GM12864 (cell line): ENCODE data around the gene FBRSL1.

Experiments
- DNase-seq: peaks from one replicate; pipeline ENCODE4 v3.0.0-alpha.2; 2011; ENCODE audit warnings: low read depth
- H3K4me3 ChIP-seq: 2 replicates; pipeline ENCODE4 v1.5.1; 2011; ENCODE audit warnings: mild to moderate bottlenecking, low read depth, low read length, control low read depth
- TF ChIP-seq, protein P1 (sequence below): IDR thresholded peaks from 2 replicates; pipeline ENCODE4 v1.5.1; 2011; ENCODE audit warnings: low read depth, mild to moderate bottlenecking, moderate library complexity, low read length, control low read depth, inconsistent platforms; ENCODE audit errors: missing control alignments

FBRSL1 gene

DNA sequence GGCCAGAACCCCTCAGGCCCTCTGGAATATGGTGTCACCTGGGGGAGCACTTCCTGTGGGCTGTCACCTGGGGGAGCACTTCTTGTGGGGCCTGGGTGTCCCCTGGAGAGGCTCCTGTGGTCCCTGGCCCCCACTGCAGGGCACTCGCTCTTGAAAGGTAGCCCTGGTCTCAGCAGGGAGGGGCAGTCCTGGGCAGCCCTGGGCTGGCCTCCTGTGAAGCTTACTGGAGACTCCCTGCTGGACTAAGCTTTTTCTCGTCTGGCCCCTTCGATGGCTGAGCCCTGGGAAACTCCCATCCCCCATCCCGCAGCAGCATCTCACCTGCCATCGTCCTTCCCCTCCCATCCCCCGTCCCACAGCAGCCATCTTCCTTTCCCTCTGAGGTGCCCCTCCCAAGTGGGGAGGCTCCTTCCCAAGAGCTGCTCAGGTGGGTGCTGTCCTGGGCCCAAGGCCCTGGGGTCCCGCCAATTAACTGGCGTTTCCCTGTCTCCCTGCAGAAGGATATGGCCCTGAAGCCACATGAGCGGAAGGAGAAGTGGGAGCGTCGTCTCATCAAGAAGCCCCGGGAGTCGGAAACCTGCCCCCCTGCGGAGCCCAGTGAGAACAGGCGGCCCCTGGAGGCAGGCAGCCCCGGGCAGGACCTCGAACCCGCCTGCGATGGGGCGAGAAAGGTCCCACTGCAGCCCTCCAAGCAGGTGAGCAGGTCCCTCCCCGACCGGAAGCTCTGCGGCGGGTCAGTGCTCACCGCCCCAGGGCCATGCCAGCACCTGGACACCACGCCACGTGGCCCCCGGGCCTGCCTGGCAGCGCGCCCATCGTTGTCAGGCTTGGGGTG is 17.9 kb downstream of the FBRSL1 start:
- DNase-seq = no peak
- no peak overlapping the region for H3K4me3 ChIP-seq
- TF ChIP-seq, protein P1, sequence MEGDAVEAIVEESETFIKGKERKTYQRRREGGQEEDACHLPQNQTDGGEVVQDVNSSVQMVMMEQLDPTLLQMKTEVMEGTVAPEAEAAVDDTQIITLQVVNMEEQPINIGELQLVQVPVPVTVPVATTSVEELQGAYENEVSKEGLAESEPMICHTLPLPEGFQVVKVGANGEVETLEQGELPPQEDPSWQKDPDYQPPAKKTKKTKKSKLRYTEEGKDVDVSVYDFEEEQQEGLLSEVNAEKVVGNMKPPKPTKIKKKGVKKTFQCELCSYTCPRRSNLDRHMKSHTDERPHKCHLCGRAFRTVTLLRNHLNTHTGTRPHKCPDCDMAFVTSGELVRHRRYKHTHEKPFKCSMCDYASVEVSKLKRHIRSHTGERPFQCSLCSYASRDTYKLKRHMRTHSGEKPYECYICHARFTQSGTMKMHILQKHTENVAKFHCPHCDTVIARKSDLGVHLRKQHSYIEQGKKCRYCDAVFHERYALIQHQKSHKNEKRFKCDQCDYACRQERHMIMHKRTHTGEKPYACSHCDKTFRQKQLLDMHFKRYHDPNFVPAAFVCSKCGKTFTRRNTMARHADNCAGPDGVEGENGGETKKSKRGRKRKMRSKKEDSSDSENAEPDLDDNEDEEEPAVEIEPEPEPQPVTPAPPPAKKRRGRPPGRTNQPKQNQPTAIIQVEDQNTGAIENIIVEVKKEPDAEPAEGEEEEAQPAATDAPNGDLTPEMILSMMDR = no peak

DNA sequence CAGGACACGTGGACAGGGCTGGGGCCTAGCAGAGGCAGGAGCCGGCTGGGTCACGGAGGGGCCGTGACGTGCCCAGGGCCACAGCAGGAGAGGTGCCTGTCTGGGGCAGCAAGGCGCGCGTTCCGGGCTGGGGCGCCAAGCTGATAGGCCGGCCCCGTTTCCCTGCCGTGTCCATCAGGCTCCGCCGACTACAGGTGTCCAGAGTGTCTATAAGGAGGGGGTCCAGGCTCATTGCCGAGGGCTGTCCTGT is 18.5 kb downstream of the FBRSL1 start:
- TF ChIP-seq, protein P1 = no peak

DNA sequence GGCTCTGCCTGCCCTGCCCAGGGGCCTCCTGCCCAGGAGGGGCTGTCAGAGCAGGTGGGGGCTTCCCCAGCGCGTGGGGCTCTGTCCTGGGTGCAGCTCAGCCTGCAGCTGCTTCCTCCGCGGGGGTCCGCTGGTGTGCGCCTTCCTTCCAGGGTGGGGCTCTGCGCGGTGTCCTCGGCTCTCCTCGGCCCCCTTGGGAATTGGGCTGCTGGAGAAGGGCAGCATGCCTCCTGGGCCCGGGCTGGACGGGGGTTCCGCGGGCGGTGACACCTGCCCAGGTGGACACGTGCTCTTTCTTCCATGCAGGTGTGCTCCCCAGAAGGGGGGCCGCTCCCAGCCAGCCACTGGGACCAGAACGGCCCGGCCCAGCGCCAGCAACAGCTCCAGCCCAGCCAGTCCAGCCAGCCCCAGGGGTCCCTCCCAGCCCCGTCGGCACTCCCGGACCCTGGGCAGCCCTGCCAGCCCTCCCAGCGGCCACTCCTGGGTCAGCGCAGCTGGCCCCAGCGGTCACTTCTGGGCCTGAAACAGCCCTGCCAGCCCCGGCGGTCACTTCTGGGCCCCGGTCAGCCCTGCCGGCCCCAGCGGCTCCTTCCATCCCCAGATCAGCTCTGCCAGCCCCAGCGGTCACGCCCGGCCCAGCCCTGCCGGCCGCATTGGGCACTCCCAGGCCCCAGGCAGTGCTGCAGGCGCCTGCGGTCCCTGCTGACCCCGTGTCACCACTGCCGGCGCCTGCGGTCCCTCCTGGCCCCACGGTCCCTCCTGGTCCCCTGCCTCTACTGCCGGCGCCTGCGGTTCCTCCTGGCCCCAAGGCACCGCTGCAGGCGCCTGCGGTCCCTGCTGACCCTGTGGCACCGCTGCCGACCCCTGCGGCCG is 19.1 kb downstream of the FBRSL1 start:
- H3K4me3 ChIP-seq = no peak overlapping the region
- no peak for DNase-seq
- TF ChIP-seq, protein P1 = no peak

More for the DNA sequence above, 18.5 kb downstream of the FBRSL1 start:
- DNase-seq = no peak
- no peak overlapping the region for H3K4me3 ChIP-seq

DNA sequence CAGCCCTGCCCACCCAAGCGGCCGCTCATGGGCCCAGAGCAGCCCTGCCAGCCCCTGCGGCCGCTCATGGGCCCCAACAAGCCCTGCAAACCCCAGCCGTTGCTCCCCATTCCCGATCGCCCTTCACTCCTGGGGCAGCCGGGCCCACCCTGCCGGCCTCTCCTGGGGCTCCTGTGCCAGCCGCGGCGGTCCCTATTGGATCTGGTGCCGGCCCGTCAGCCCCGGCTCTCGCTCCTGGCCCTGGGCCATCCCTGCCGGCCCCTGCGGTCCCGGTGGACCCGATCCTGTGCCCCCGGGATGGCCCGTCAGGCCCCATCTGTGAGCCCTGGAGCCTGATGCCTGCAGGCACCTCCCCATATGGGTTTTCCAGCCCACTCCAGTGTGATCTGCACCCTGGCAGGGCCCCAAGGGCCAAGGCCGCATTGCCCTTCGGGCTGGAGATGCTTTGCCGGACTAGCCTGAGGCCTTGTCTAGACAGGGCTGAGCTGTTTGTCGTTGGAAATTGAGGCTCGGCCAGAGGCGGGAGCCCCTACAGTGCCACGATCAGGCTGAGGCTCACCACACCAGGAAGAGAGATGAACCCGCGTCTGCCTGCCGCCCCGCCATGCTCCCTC is 20.3 kb downstream of the FBRSL1 start:
- no peak for DNase-seq
- TF ChIP-seq, protein P1 = no peak
- no peak overlapping the region for H3K4me3 ChIP-seq

DNA sequence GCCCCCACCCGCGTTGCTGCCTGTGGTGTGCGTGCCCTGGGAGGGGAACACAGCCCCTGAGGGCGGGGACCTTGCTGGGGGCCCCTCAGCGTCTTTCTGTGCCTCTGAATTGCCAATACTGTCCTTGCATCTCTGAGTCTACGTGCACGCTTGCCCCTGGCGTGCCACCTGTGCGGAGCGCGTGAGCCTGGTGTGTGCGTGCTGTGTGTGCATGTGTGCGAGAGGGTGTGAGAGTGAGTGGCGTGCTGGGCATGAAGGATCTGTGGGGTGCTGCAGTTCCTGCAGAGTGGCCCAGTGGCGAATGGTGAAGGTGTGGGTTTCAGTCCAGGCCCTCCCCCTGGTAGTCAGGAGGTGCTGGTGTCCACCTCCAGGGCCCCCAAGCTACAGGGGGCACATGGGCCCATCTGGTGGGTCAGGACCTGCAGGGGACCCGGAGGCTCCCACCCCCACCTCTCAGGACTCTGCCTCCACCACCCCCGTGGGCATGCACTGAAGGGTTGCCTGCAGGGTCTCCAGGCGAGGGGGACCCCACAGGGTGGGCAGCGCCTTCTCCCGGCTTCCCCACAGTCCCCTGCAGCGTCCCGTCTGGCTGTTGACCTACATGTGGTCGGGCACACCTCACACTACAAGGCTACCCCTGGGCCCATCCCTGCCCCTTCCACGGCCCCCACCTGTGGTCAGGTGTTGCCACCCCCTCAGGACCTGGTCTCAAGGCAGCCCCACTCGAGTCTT is 21.0 kb downstream of the FBRSL1 start:
- DNase-seq = no peak
- TF ChIP-seq, protein P1 = no peak
- H3K4me3 ChIP-seq = no peak overlapping the region

DNA sequence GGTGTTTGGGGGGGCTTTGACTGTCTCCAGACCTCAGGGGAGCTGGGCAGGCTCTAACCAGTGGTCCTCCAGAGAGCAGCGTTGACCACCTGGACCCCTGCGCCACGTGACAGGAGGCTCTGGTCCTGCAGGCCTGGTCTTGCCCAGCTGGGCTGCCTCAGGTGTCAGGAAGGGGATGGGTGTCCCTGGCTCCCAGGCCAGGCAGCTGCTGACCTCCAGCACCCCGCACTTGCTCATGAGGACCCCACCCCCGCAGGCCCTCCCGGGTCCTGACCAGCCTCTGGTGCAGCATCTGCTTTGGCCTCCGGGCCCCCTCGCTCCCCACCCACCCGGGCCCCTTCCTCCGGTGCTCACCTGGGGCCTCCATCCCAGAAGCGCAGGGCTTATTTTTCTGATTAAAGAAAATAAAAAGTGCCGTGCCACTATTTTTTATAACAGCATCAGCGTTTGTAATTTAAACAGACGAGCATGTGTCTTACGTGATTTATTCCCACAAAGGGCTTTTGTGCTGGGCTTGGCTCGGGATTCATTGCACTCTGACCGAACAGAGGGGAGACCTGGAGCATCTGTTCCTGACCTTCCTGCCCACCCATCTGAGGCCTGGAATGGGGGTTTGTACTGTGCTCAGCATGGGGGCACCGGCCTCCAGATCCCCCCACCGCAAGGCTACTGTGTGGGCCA is 21.7 kb downstream of the FBRSL1 start:
- TF ChIP-seq, protein P1 = no peak
- H3K4me3 ChIP-seq = no peak overlapping the region
- DNase-seq = no peak
